ENCODE data around the gene DOCK8. TPM values are rescaled to one million over a fixed set of nuclear protein-coding genes. Genes with fewer than 3 reads are reported as not detected.

Gene DOCK8
- total RNA-seq, 1 donor from 2014 or later = 5.2 TPM

GRCh38 chr9:456365-456764 lies 241.7 kb downstream of the DOCK8 start:
- DNase-seq (ENCODE audit: low read depth in 2 of 2) = peak in 1 of 2 donors; percentile 30

- DNase-seq (ENCODE audit: low read depth in 2 of 2) = no peak
These were observed 243.9 kb downstream of the DOCK8 start for GRCh38 chr9:458590-458989.

GRCh38 chr9:459491-460444 lies 245.1 kb downstream of the DOCK8 start:
- no peak for DNase-seq (ENCODE audit: low read depth in 2 of 2)

GRCh38 chr9:462121-462520 lies 247.5 kb downstream of the DOCK8 start:
- no peak for DNase-seq (ENCODE audit: low read depth in 2 of 2)

- DNase-seq (ENCODE audit: low read depth in 2 of 2) = peak in 1 of 2 donors; percentile 53
These were observed 247.9 kb downstream of the DOCK8 start for GRCh38 chr9:462606-463005.

DNA sequence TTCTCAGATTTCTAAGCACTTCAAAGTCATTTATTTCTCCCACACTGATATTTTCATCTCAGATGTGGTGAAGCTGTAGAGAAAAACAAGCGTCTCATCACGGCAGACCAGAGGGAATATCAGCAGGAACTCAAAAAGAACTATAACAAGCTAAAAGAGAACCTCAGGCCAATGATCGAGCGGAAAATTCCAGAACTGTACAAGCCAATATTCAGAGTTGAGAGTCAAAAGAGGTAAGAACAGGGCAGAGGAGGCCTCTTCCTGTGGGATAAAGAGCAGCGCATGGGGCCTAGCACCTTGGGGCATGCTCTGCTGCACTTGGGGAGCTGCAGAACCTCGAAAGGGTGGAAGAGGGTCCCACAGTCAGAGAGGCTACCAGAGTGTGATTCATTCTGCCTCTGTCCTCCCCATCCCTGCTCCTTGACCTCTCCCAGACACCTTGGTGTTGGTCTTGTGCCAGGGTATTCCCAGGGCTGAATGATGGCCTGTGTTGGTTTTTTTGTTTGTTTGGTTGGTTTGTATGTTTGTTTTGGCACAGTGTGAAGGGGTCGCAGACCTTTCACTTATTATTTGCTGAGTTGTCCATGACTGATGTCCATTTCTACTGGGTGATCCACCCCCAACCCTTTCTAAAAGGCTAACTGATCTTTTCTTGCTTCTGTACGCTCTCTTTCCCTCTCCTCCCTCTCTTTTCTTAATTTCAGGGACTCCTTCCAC lies 248.9 kb downstream of the DOCK8 start:
- peak in 1 of 2 donors; percentile 78 for DNase-seq (ENCODE audit: low read depth in 2 of 2)

DNA sequence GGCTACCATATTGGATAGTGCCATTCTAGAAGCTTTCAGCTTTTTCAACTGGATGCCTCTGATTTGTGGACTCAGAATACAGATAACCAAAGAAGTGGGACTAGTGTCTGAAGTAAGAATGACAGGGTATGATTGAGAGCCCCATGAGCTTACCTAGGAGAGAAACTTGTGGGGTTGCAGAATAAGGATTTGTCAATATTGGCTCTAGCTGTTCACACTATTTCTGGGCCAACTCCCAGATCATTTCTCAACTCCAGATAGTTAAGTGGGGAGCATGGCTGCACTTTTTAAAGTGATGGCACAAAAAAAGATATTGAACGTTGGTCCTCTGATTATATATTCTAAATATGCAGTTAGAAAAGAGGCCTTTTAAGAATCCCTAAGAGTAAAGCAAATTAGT lies 252.1 kb downstream of the DOCK8 start:
- no peak for DNase-seq (ENCODE audit: low read depth in 2 of 2)

GRCh38 chr9:468766-469426 lies 254.2 kb downstream of the DOCK8 start:
- DNase-seq (ENCODE audit: low read depth in 2 of 2) = peak in 1 of 2 donors; percentile 12

GRCh38 chr9:469672-470551 lies 255.2 kb downstream of the DOCK8 start:
- peak; percentile 81 to 93 for DNase-seq (ENCODE audit: low read depth in 2 of 2)

DNA sequence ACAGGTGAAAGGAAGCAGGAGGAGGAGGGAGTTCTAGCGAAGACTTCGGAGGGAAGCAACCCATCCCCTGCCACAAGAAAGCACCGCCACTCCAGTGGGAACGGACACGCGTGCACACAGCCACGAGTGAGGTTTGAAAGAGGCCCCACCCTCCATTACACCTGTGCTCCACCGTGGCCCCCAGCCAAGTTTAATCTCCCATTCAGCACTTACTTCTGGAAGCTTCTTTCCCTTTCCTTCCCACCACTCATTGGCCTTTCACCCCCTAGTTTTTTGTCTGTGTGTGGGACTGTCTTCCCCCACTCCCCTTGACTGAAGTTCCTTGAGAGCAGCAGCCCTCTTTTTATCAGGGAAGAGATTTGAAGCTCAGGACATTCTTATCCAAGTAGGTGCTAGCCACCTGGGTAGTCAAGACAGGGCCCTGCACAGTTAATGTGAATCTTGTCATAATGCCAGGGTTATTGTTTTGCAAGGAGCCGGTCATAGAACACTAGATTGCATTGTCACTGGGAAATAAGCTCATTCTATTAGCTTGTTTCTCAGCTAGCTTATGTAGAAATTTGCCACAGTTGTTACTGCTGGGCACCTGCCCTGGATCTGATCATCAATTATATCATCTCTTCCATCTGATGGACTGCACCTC lies 256.0 kb downstream of the DOCK8 start:
- peak in 1 of 2 donors; percentile 37 for DNase-seq (ENCODE audit: low read depth in 2 of 2)

DNA sequence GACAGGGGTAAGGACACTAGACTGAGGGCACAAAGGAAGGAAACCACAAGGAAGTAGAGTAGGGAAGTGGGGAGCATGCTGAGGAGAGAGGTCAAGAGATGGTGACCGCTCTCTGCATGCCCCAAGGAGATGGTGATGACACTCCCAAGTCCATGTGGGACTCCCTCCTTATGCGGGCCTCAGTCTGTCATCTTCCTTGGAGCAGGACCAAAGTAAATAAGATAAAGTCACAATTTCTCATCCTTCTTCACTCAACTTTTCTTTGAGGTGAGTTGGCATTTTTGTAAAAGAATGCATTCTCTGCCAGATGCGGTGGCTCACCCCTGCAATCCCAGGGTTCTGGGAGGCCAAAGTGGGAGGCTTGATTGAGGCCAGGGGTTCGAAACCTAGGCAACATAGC lies 256.7 kb downstream of the DOCK8 start:
- no peak for DNase-seq (ENCODE audit: low read depth in 2 of 2)

GRCh38 chr9:472479-473075 lies 257.9 kb downstream of the DOCK8 start:
- no peak for DNase-seq (ENCODE audit: low read depth in 2 of 2)

- DNase-seq (ENCODE audit: low read depth in 2 of 2) = no peak
These were observed 262.5 kb downstream of the DOCK8 start for GRCh38 chr9:477193-477592.

DNA sequence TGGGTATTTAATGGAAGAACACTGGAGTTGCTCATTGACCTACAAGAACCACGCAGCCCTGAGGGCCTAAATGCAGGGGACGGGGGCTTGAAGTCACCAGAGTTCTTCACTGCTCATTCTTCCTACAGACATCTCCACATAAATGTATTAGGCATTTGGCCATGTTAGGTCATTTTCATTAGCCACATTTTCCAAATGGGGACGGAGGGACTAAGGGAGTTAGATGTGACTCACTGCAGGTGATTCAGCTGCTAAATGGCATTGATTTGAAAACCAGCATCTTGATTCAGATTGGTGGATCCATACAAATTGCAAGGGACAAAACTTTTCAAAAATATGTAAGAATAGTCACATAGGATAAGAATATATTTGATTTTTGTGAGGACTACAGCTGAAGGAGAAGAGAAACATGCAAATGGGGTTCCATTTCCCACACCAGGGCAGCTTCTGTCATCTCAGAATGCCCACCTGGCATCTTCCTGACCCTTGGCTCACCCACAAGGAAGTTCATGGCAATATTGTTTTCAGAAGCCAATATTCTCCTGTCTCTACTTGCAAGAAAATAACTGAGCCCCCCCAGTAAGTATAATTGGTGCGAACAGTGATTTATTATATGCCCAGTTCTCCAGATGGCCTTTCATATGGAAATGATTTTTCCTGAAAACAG lies 264.8 kb downstream of the DOCK8 start:
- DNase-seq (ENCODE audit: low read depth in 2 of 2) = no peak

DNA sequence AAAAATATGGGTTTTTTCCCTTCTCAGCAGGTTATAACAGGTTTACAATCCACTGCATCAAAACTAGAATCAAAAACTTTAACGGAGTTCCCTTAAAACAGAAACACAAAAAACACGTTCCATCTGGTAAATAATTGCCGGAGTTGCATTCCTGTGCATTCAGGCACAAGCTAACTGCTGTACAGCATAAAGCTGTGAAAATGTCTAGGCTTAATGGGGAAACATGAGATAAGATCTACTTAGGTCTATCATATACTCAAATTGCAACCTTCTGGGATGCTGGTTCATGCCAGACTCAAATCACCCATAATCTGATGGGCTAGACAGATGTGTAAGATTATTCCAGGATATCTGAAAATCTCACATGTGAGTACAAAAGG lies 265.3 kb downstream of the DOCK8 start:
- DNase-seq (ENCODE audit: low read depth in 2 of 2) = no peak

GRCh38 chr9:482739-483138 lies 268.1 kb downstream of the DOCK8 start:
- no peak for DNase-seq (ENCODE audit: low read depth in 2 of 2)

DNA sequence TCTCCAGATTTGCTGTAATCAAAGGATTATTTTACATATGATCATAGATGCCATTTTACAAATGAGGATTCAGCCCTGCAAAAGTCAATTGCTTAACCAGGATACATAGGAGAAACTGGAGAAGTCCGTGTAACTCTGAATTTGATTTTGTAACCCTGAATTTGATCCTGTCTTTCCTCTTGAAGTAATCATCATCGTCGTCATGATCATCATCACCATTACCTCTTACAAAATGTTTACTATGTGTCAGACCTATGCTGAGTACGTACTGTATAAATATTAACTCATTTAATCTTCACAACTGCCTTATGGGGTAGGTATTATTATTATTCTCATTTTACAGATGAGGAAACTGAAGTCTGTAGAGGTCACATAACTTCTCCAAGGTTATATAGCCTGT lies 271.5 kb downstream of the DOCK8 start:
- no peak for DNase-seq (ENCODE audit: low read depth in 2 of 2)

- DNase-seq (ENCODE audit: low read depth in 2 of 2) = no peak
These were observed 272.8 kb downstream of the DOCK8 start for GRCh38 chr9:487429-487828.

GRCh38 chr9:488448-488847 lies 273.8 kb downstream of the DOCK8 start:
- DNase-seq (ENCODE audit: low read depth in 2 of 2) = no peak

All from lung microvascular endothelial cell (primary cell).